Activated CD8-positive, alpha-beta memory T cell treated with anti-CD3 and anti-CD28 coated beads, Interleukin-2, amount 50 U/mL, for 1 hour (primary cell): ENCODE results near the gene S100A5.
A peak's percentile ranks its signal among the peaks of the same experiment; 100 is the strongest.
"Not testable (repeated sequence)": the region's sequence is repeated elsewhere in the genome, so short reads cannot be mapped to it uniquely, and the experiment has no call there.

Experiments
- DNase-seq: peaks from one replicate; pipeline ENCODE4 v3.0.0-alpha.2; 2020; ENCODE audit errors: extremely low read depth

Gene S100A5

GRCh38 chr1:153540394-153541361 is at the start of gene S100A5:
Gene S100A5, minus strand, starts transcription at chr1:153540934. Its CDS starts 743 bp downstream, at chr1:153540191.
- DNase-seq: no peak

GRCh38 chr1:153588482-153588881 is 47.7 kb upstream of the S100A5 start:
- no peak for DNase-seq

GRCh38 chr1:153588033-153588432 is 47.3 kb upstream of the S100A5 start:
- not testable (repeated sequence) for DNase-seq

GRCh38 chr1:153587314-153587713 is 46.6 kb upstream of the S100A5 start:
- DNase-seq: no peak

GRCh38 chr1:153586347-153586746 is 45.6 kb upstream of the S100A5 start:
- DNase-seq: no peak

- no peak for DNase-seq
Measured at GRCh38 chr1:153585006-153585405, 44.3 kb upstream of the S100A5 start.

- DNase-seq: no peak
Measured at GRCh38 chr1:153583976-153584375, 43.2 kb upstream of the S100A5 start.

GRCh38 chr1:153583514-153583913 is 42.8 kb upstream of the S100A5 start:
- not testable (repeated sequence) for DNase-seq

GRCh38 chr1:153582836-153583235 is 42.1 kb upstream of the S100A5 start:
- DNase-seq: not testable (repeated sequence)

GRCh38 chr1:153578936-153579335 is 38.2 kb upstream of the S100A5 start:
- DNase-seq: no peak

- DNase-seq: no peak
Measured at GRCh38 chr1:153578490-153578889, 37.8 kb upstream of the S100A5 start.

- DNase-seq: no peak
Measured at GRCh38 chr1:153577624-153578051, 36.9 kb upstream of the S100A5 start.

- DNase-seq: no peak
Measured at GRCh38 chr1:153577138-153577537, 36.4 kb upstream of the S100A5 start.

- not testable (repeated sequence) for DNase-seq
Measured at GRCh38 chr1:153575497-153575896, 34.8 kb upstream of the S100A5 start.

GRCh38 chr1:153575081-153575491 is 34.4 kb upstream of the S100A5 start:
- DNase-seq: not testable (repeated sequence)

- no peak for DNase-seq
Measured at GRCh38 chr1:153573351-153573750, 32.6 kb upstream of the S100A5 start.

- no peak for DNase-seq
Measured at GRCh38 chr1:153572569-153573015, 31.9 kb upstream of the S100A5 start.

GRCh38 chr1:153571706-153572105 is 31.0 kb upstream of the S100A5 start:
- no peak for DNase-seq

GRCh38 chr1:153570874-153571273 is 30.1 kb upstream of the S100A5 start:
- DNase-seq: no peak

GRCh38 chr1:153569465-153569864 is 28.7 kb upstream of the S100A5 start:
- no peak for DNase-seq

- DNase-seq: peak; percentile 61
Measured at GRCh38 chr1:153568367-153569099, 27.8 kb upstream of the S100A5 start.

GRCh38 chr1:153567621-153568366 is 27.1 kb upstream of the S100A5 start:
- no peak for DNase-seq
